Muscle layer of colon (tissue), 2 donors: Measurements from ENCODE around the gene ESPNL.

Experiments used
- H3K27ac ChIP-seq: one replicate; pipeline ENCODE4 v1.7.0; 2013; ENCODE audit warnings: low read depth, mild to moderate bottlenecking, low read length, moderate library complexity
- H3K27me3 ChIP-seq, 2 donors: one replicate each; pipeline ENCODE4 v1.7.0; 2013; ENCODE audit warnings: low read length in 2 of 2, mild to moderate bottlenecking in 2 of 2; ENCODE audit not compliant: insufficient read depth in 2 of 2, control insufficient read depth in 1 of 2
- H3K36me3 ChIP-seq: one replicate; pipeline ENCODE4 v1.7.0; 2013; ENCODE audit warnings: mild to moderate bottlenecking, low read length; ENCODE audit not compliant: insufficient read depth
- H3K4me1 ChIP-seq: one replicate; pipeline ENCODE4 v1.7.0; 2013; ENCODE audit warnings: mild to moderate bottlenecking, low read length; ENCODE audit not compliant: insufficient read depth
- H3K4me3 ChIP-seq, 2 donors: one replicate each; pipeline ENCODE4 v1.7.0; 2013; ENCODE audit warnings: low read length in 2 of 2, low read depth in 1 of 2, mild to moderate bottlenecking in 1 of 2, moderate library complexity in 1 of 2
- H3K9ac ChIP-seq: one replicate; pipeline ENCODE4 v1.7.0; 2013; ENCODE audit warnings: low read length
- H3K9me3 ChIP-seq: one replicate; pipeline ENCODE4 v1.7.0; 2013; ENCODE audit warnings: mild to moderate bottlenecking, low read length
- donor health status: abdominal sarcoma.
- donor health status: Adenocarcinoma of cecum.

Gene ESPNL

GRCh38 chr2:238123218-238123971, 23.3 kb downstream of the ESPNL start:
- no peaks in the 10 kb centered on the region for H3K36me3 ChIP-seq
- H3K27me3 ChIP-seq, result peaks cover 0 to 3% of the 10 kb centered on the region in 2 donors
- no peak overlapping the region for H3K27ac ChIP-seq
- H3K4me1 ChIP-seq, result no peaks in the 10 kb centered on the region
- H3K4me3 ChIP-seq, result no peak overlapping the region
- H3K9me3 ChIP-seq, result no peaks in the 10 kb centered on the region
- H3K9ac ChIP-seq, result no peak overlapping the region

- Histone ChIP-seq H3K27ac (no peak overlapping the region), H3K9ac (no peak overlapping the region), H3K36me3 (no peaks in the 10 kb centered on the region), H3K9me3 (no peaks in the 10 kb centered on the region), H3K4me1 (no peaks in the 10 kb centered on the region), H3K4me3 (no peak overlapping the region), H3K27me3 (no peaks in the 10 kb centered on the region)
These were observed 23.9 kb downstream of the ESPNL start for GRCh38 chr2:238123991-238124470.

GRCh38 chr2:238124488-238125126, 24.5 kb downstream of the ESPNL start:
- Histone ChIP-seq H3K9ac (no peak overlapping the region), H3K4me3 (no peak overlapping the region), H3K4me1 (no peaks in the 10 kb centered on the region), H3K27me3 (no peaks in the 10 kb centered on the region), H3K9me3 (no peaks in the 10 kb centered on the region), H3K27ac (no peak overlapping the region), H3K36me3 (no peaks in the 10 kb centered on the region)

- Histone ChIP-seq H3K9me3 (no peaks in the 10 kb centered on the region), H3K4me1 (no peaks in the 10 kb centered on the region), H3K36me3 (no peaks in the 10 kb centered on the region), H3K27ac (no peak overlapping the region), H3K27me3 (no peaks in the 10 kb centered on the region), H3K9ac (no peak overlapping the region), H3K4me3 (no peak overlapping the region)
These were observed 25.2 kb downstream of the ESPNL start for GRCh38 chr2:238125127-238125885.

- no peaks in the 10 kb centered on the region for H3K4me1 ChIP-seq
- H3K9me3 ChIP-seq, result no peaks in the 10 kb centered on the region
- no peak overlapping the region for H3K9ac ChIP-seq
- no peaks in the 10 kb centered on the region for H3K27me3 ChIP-seq
- H3K36me3 ChIP-seq, result no peaks in the 10 kb centered on the region
- no peak overlapping the region for H3K4me3 ChIP-seq
- H3K27ac ChIP-seq, result no peak overlapping the region
These were observed 26.2 kb downstream of the ESPNL start for GRCh38 chr2:238126338-238126737.

- no peaks in the 10 kb centered on the region for H3K27me3 ChIP-seq
- no peaks in the 10 kb centered on the region for H3K4me1 ChIP-seq
- H3K36me3 ChIP-seq, result no peaks in the 10 kb centered on the region
- no peak overlapping the region for H3K27ac ChIP-seq
- H3K9ac ChIP-seq, result no peak overlapping the region
- H3K4me3 ChIP-seq, result no peak overlapping the region
- H3K9me3 ChIP-seq, result no peaks in the 10 kb centered on the region
These were observed 26.6 kb downstream of the ESPNL start for GRCh38 chr2:238126775-238127164.

GRCh38 chr2:238127165-238128060, 27.3 kb downstream of the ESPNL start:
- H3K36me3 ChIP-seq, result no peaks in the 10 kb centered on the region
- no peak overlapping the region for H3K9ac ChIP-seq
- H3K9me3 ChIP-seq, result no peaks in the 10 kb centered on the region
- H3K4me3 ChIP-seq, result peak overlapping the region in 1 of 2 donors; percentile 47
- H3K27ac ChIP-seq, result peak overlapping the region; percentile 55
- H3K4me1 ChIP-seq, result no peaks in the 10 kb centered on the region
- H3K27me3 ChIP-seq, result no peaks in the 10 kb centered on the region

- no peak overlapping the region for H3K9ac ChIP-seq
- peak overlapping the region in 1 of 2 donors; percentile 47 for H3K4me3 ChIP-seq
- H3K9me3 ChIP-seq, result no peaks in the 10 kb centered on the region
- H3K27me3 ChIP-seq, result no peaks in the 10 kb centered on the region
- H3K4me1 ChIP-seq, result no peaks in the 10 kb centered on the region
- peak overlapping the region; percentile 4 for H3K27ac ChIP-seq
- H3K36me3 ChIP-seq, result no peaks in the 10 kb centered on the region
These were observed 27.9 kb downstream of the ESPNL start for GRCh38 chr2:238128061-238128440.

GRCh38 chr2:238128534-238129001, 28.4 kb downstream of the ESPNL start:
- Histone ChIP-seq H3K36me3 (no peaks in the 10 kb centered on the region), H3K9me3 (no peaks in the 10 kb centered on the region), H3K27me3 (no peaks in the 10 kb centered on the region), H3K4me1 (no peaks in the 10 kb centered on the region), H3K4me3 (no peak overlapping the region), H3K9ac (no peak overlapping the region), H3K27ac (peak overlapping the region; percentile 4)

GRCh38 chr2:238129166-238130010, 29.2 kb downstream of the ESPNL start:
- H3K27me3 ChIP-seq, result no peaks in the 10 kb centered on the region
- no peak overlapping the region for H3K9ac ChIP-seq
- H3K4me1 ChIP-seq, result no peaks in the 10 kb centered on the region
- no peaks in the 10 kb centered on the region for H3K36me3 ChIP-seq
- no peak overlapping the region for H3K27ac ChIP-seq
- no peaks in the 10 kb centered on the region for H3K9me3 ChIP-seq
- H3K4me3 ChIP-seq, result no peak overlapping the region
